GM18861 (cell line): Measurements from ENCODE around the gene DNAI1.
"Not testable (repeated sequence)": the region's sequence is repeated elsewhere in the genome, so short reads cannot be mapped to it uniquely, and the experiment has no call there.

Source experiments
- ATAC-seq: cut with Tn5 transposase; IDR thresholded peaks from one replicate; pipeline ENCODE4 v1.9.1; 2021; ENCODE audit not compliant: unreplicated experiment

DNAI1 gene

GRCh38 chr9:34458013-34458958, at the start of gene DNAI1, which contains the start of gene FAM219A:
TSS of gene DNAI1 (plus strand) at chr9:34458805. CDS start at chr9:34459006, 201 bp downstream.
TSS of gene FAM219A (minus strand) at chr9:34458570. CDS start at chr9:34458263, 307 bp downstream.
- peak; percentile 97 for ATAC-seq

- no peak for ATAC-seq
Measured at GRCh38 chr9:34409154-34409553, 49.5 kb upstream of the DNAI1 start.

GRCh38 chr9:34412336-34412735, 46.3 kb upstream of the DNAI1 start:
- ATAC-seq = no peak

- ATAC-seq = no peak
Measured at GRCh38 chr9:34413231-34413852, 45.3 kb upstream of the DNAI1 start.

- ATAC-seq = no peak
Measured at GRCh38 chr9:34417734-34418133, 40.9 kb upstream of the DNAI1 start.

- ATAC-seq = no peak
Measured at GRCh38 chr9:34419716-34420504, 38.7 kb upstream of the DNAI1 start.

- ATAC-seq = no peak
Measured at GRCh38 chr9:34426347-34427074, 32.1 kb upstream of the DNAI1 start.

GRCh38 chr9:34428325-34428958, 30.2 kb upstream of the DNAI1 start:
- no peak for ATAC-seq

GRCh38 chr9:34430843-34431437, 27.7 kb upstream of the DNAI1 start:
- no peak for ATAC-seq

GRCh38 chr9:34431667-34432066, 26.9 kb upstream of the DNAI1 start:
- no peak for ATAC-seq

- ATAC-seq = no peak
Measured at GRCh38 chr9:34437006-34437925, 21.3 kb upstream of the DNAI1 start.

- not testable (repeated sequence) for ATAC-seq
Measured at GRCh38 chr9:34437926-34438307, 20.7 kb upstream of the DNAI1 start.

- not testable (repeated sequence) for ATAC-seq
Measured at GRCh38 chr9:34438465-34438864, 20.1 kb upstream of the DNAI1 start.

- no peak for ATAC-seq
Measured at GRCh38 chr9:34440017-34440416, 18.6 kb upstream of the DNAI1 start.

GRCh38 chr9:34442770-34443169, 15.8 kb upstream of the DNAI1 start:
- no peak for ATAC-seq

GRCh38 chr9:34443533-34443932, 15.1 kb upstream of the DNAI1 start:
- ATAC-seq = no peak

GRCh38 chr9:34443976-34444375, 14.6 kb upstream of the DNAI1 start:
- ATAC-seq = no peak

GRCh38 chr9:34446468-34446891, 12.1 kb upstream of the DNAI1 start:
- no peak for ATAC-seq

GRCh38 chr9:34446951-34447350, 11.7 kb upstream of the DNAI1 start:
- ATAC-seq = no peak
